HPDE6-E6E7 (cell line): ENCODE data around the gene DNAJC1.

Source experiments
- DNase-seq: peaks from one replicate; pipeline ENCODE4 v3.0.0; 2011; ENCODE audit warnings: missing footprints; ENCODE audit errors: extremely low spot score

DNAJC1 gene

GRCh38 chr10:21759232-21759631 is 244.3 kb downstream of the DNAJC1 start:
- no peak for DNase-seq

DNA sequence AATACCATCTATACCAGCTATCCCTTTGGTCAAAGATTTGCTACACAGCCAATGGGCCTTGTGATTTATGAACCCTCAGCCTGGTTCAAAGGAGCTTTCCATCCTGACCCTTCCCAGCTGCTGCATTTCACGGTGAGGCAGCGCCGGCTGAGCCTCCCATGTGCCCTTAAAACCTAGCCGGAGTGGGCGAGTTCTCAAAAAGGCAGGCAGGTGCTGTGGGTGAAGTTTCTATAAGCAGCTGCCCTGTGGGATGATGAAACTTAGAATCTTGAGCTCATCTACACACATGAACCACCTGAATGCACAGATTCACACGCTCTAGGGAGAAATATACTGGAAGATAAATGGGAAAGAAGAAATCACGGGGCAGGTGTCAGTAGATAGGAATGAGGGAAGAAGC is 244.8 kb downstream of the DNAJC1 start:
- DNase-seq: no peak

DNA sequence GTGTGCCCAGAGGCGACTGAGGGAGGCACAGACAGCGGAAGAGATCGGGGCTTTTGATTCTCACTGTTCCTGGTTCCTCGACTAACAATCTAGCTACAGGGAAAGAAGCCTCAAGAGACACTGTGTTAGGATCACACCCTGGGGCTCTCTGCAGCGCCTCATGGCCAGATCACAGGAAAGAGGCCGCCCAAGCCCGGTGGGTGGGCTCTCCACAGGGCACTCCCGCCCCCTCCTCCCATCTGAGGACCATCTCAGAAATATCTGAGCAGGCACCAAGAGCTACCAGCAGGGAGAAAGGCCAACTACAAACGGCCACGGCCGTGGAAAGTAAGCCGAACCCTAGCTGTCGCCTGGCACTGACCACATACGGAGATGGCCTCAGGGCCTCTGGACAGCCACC is 245.3 kb downstream of the DNAJC1 start:
- DNase-seq: no peak

DNA sequence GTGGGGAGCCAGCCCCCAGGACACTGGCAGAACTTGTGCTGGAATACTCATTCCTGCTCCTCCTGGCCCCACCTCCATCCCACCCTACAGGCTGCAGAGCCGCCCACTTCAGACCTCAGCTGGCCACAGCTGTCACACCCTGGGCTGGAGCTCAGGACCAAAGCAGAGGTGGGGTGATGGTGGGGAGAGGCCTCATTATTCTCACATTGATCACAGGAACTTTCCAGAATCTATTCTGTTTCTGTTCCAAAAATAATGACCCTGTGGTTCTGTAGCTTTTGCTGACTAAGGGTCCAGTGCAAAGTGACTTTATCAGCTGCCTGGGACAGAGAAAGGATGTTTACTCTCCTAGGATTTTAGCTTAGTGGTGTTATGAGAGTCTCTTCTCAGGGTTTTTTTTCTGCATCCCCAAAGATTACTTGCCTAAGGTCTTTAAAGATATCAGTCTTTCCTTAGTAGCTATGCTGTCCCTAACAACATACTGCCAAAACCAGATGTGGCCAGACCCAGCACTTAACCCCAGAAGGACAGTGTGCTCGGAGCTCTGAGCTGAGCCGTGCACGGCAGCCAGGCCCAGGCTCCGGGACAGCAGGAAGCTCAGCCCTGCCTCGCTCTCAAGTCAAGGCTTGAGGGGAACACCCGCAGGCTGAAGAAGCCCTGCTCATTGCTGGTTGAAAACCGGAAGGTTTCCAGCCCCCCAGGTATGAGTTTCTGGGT is 246.2 kb downstream of the DNAJC1 start:
- DNase-seq: no peak

- no peak for DNase-seq
Measured at GRCh38 chr10:21756707-21757106, 246.8 kb downstream of the DNAJC1 start.

DNA sequence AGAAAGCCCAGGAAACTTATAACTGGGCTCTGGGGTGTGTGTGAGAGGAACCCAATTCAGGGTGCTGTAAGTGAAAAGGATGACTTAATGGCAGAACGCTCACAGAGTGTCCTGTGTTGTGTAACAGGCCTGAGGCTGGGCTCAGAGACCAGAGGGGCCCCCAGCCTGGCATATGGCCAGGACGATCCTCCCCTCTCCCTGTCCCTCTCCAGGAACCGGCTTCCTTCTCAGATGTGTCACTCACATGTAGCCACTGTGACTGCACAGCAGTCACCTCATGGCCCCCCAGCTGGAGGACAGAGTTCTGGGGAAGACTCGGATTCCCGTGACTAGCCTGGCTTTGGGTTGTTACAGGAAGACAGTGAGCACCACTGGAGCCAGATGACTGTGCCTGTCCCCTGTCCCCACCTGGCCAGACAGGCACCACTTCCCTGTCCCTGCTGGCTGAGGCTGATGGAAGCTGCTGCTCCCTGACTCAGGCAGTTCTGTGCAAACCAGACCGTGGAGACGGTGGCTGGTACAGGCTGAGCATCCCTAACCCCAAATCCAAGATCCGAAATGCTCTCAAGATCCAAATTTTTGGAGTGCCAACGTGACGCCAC is 249.0 kb downstream of the DNAJC1 start:
- DNase-seq: no peak

DNA sequence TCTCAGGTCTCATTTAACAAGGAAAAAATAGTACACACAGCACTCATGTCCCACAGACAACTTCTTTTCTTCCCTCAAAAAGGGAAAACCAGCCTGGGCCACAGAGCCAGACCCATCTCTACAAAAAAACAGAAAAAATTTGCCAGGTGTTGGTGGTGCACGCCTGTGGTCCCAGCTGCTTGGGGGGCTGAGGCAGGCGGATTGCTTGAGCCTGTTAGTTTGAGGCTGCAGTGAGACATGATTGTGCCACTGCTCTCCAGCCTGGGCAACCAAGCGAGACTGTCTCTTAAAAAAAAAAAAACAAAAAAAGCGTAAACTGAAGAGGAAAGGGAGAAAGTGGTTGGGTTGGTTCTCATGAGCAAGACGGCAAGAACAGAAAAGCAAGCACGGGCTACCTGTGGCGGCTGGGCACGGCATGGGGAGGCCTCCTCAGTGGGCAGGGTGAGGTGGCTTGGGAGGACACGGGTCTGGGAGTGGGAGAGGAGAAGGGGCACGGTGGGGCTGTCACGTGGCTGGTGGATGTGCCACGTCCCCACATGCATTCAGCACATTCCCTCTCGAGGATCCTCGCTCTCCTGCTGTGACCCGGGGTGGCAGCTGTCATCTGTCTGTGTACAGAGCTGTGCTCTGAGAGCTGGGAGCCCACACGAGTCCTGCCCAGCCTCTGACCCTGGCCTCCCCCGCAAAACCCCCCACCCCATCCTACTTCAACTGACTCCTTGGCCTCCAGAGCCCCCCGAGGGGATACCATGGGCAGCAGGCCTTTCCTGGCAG is 249.8 kb downstream of the DNAJC1 start:
- DNase-seq: no peak

GRCh38 chr10:21751341-21752310 is 251.9 kb downstream of the DNAJC1 start:
- DNase-seq: no peak

GRCh38 chr10:21750424-21750823 is 253.1 kb downstream of the DNAJC1 start:
- no peak for DNase-seq

DNA sequence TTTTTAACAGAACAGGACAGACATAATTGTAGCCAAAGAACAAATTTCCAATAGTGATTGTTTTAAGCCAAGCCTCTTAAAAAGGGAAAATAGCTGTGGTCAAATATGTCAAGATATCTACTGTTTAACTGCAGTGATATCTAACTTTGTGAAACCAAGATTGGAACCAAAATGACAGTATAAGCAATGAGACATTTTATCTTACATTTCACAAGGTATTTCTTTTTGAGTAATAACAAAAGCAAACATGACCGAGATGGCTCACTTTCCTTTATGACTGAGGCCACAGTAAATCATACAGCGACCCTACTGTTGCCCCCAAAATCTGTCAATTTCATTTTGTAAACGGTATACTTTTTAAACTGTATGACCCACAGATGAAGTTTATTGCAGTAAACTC is 253.7 kb downstream of the DNAJC1 start:
- no peak for DNase-seq

- DNase-seq: no peak
Measured at GRCh38 chr10:21747809-21748208, 255.7 kb downstream of the DNAJC1 start.

DNA sequence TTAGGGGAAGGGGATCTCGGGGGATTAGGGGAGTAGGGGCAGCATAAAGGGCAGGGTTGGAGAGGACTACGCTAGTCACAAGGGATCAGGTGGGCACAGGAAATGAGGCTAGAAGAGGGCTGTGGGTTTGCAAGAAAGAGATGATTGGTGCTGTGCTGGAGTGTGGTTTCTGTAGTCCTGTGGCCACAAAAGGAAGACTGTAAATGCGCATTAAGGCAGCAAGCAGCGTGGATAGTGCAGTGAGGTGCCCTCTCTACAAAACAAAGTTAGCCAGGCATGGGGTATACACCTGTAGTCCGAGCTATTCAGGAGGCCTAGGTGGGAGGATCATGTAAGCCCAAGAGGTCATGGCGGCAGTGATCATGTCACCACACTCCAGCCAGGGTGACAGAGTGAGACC is 257.4 kb downstream of the DNAJC1 start:
- no peak for DNase-seq

DNA sequence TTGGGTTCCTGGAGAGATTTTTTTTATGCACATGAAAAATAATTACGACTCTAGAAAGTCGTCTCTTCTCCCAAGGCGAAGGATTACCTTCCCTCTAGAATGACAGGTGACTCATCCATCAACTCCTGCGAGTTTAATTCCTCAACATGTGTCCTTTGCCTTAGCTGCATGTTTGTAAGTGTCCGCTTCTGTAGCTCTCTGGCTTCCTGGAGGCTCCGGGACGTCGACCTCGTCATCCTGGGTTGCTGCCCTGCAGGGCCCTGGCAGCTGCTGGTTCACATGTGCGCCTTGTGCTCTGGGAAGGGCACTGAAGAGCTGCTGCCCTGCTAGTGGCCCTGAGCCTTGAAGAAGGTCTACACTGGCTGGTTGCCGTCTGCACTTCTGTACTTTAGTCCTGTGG is 259.3 kb downstream of the DNAJC1 start:
- DNase-seq: no peak

DNA sequence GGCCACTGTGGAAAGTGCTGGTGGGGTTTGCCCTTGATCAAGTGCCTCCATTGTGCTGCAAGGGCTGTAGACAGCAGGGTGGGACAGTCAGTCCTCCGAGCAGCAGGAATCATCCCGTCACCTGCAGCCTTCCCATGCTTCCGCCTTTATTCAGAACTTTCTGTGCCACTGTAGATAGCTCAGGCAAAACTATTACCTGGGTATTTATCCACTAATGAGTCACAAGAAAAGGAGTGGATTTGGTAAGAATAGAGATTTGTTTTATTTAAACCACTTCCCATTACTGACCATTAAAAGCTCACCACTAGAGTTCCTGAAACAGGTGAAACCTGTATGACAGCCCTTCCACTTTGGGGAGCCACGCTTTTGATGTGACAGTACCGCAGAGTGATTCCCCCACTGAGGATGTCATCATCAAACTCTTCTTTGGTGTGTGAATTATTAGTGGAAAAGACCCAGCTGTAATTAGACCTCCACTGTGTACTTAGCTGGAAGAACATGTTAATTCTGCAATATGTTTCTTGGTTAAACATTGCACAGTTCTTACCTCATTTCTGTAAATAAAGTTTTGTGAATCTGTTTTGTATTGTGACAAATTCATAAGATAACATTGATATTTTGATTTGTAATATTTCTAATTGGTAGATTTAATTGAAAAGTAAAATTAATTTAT is 260.7 kb downstream of the DNAJC1 start:
- DNase-seq: no peak

DNA sequence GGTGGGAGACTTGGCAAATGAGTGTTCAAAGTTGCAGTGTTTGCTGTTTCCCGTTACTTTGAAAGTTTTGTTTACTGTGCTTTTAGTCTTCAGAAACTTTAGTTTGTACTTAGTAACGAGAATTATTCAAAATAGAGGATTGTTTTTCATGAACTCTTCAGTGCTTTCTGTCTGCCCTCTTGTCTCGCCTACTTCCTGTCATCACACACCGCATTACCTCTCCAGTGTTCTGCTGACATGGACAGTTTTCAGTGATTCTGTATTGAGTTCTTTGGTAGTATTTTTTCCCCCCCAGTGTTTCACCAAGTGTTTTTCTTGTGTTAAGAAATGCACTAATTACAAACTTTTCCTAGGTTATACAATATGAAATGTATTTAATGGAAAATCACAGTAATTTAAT is 262.5 kb downstream of the DNAJC1 start:
- DNase-seq: no peak

DNA sequence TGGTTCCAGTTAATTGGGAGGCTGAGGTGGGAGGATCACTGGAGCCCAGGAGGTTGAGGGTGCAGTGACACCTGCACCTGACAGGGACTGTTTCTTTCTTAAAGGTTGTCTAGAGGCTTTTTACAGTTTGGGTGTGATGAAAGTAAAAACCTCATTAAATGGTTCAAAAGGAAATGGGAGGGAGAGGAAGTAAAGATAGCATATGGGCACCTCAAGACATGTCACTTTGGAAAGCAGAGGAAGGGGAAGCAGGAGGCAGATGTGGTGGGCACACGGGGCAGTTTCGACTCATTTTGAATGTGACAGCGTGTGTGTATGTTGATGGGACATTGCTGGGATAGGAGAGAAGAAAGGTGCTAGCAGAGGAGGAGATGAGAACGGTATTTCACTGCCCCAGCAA is 266.4 kb downstream of the DNAJC1 start:
- DNase-seq: no peak

GRCh38 chr10:21733710-21734109 is 269.8 kb downstream of the DNAJC1 start:
- no peak for DNase-seq

- no peak for DNase-seq
Measured at GRCh38 chr10:21732067-21732772, 271.3 kb downstream of the DNAJC1 start.

- DNase-seq: no peak
Measured at GRCh38 chr10:21728618-21729017, 274.9 kb downstream of the DNAJC1 start.

- DNase-seq: no peak
Measured at GRCh38 chr10:21727452-21728168, 275.9 kb downstream of the DNAJC1 start.
